GM23338 (cell line): ENCODE results near the gene VAV3. TPM values are rescaled to one million over a fixed set of nuclear protein-coding genes. Genes with fewer than 3 reads are reported as not detected.

ENCODE experiments used
- ATAC-seq: fragments of 200-7000 bp; cut with Tn5 transposase; 3 replicates; pipeline ENCODE4 v1.9.1; 2020
- DNase-seq: peaks from one replicate; pipeline ENCODE4 v3.0.0-alpha.2; 2015; ENCODE audit warnings: low spot score
- H2AFZ ChIP-seq: fragments of 200-600 bp; sonication (generic); 2 replicates; pipeline ENCODE4 v1.8.0; 2016; ENCODE audit warnings: antibody characterized with exemption, mild to moderate bottlenecking, moderate library complexity
- H3F3A ChIP-seq: fragments of 200-600 bp; sonication (generic); replicated peaks from 2 replicates; pipeline ENCODE4 v1.8.0; 2017; ENCODE audit warnings: antibody characterized with exemption, mixed run types, low read depth
- H3K27ac ChIP-seq: fragments of 200-600 bp; sonication (generic); 2 replicates; pipeline ENCODE4 v1.6.1; 2016; ENCODE audit warnings: low read depth
- H3K27me3 ChIP-seq: fragments of 200-600 bp; sonication (generic); 2 replicates; pipeline ENCODE4 v1.8.0; 2016; ENCODE audit warnings: mild to moderate bottlenecking, mixed run types, moderate library complexity; ENCODE audit not compliant: insufficient read depth
- H3K36me3 ChIP-seq: fragments of 200-600 bp; sonication (generic); 2 replicates; pipeline ENCODE4 v1.8.0; 2016; ENCODE audit warnings: mild to moderate bottlenecking; ENCODE audit not compliant: insufficient read depth
- H3K4me1 ChIP-seq: fragments of 200-600 bp; sonication (generic); 2 replicates; pipeline ENCODE4 v1.8.0; 2016; ENCODE audit warnings: mild to moderate bottlenecking, moderate library complexity; ENCODE audit not compliant: insufficient read depth
- H3K4me2 ChIP-seq: fragments of 200-600 bp; sonication (generic); 2 replicates; pipeline ENCODE4 v1.7.1; 2017; ENCODE audit warnings: mixed run types
- H3K4me3 ChIP-seq: fragments of 200-600 bp; sonication (generic); 2 replicates; pipeline ENCODE4 v1.6.1; 2016; ENCODE audit warnings: mixed run types
- H3K79me2 ChIP-seq: fragments of 200-600 bp; sonication (generic); replicated peaks from 2 replicates; pipeline ENCODE4 v1.8.0; 2017; ENCODE audit warnings: mild to moderate bottlenecking; ENCODE audit not compliant: insufficient read depth
- H3K9me2 ChIP-seq: fragments of 200-600 bp; sonication (generic); 2 replicates; pipeline ENCODE4 v1.8.0; 2017; ENCODE audit not compliant: insufficient read depth
- H4K20me1 ChIP-seq: fragments of 200-600 bp; sonication (generic); replicated peaks from 2 replicates; pipeline ENCODE4 v1.8.0; 2017; ENCODE audit warnings: mild to moderate bottlenecking; ENCODE audit not compliant: insufficient read depth
- H3K27ac Mint-ChIP-seq: 2 replicates; pipeline ENCODE4 v1.8.0; 2020; ENCODE audit warnings: inconsistent platforms, mild to moderate bottlenecking, moderate library complexity, mixed read lengths
- H3K27me3 Mint-ChIP-seq: 3 replicates; pipeline ENCODE4 v1.8.0; 2022; ENCODE audit warnings: low read depth, mild to moderate bottlenecking, moderate library complexity, mixed read lengths, inconsistent platforms; ENCODE audit not compliant: insufficient read depth, poor library complexity
- H3K36me3 Mint-ChIP-seq: 3 replicates; pipeline ENCODE4 v1.8.0; 2021; ENCODE audit warnings: low read depth, mild to moderate bottlenecking, inconsistent platforms, moderate library complexity, mixed read lengths
- H3K4me1 Mint-ChIP-seq: 3 replicates; pipeline ENCODE4 v1.8.0; 2020; ENCODE audit warnings: mild to moderate bottlenecking, inconsistent platforms, mixed read lengths
- H3K4me3 Mint-ChIP-seq: 3 replicates; pipeline ENCODE4 v1.8.0; 2021; ENCODE audit warnings: moderate library complexity, mild to moderate bottlenecking, inconsistent platforms, mixed read lengths
- H3K9me3 Mint-ChIP-seq: 3 replicates; pipeline ENCODE4 v1.8.0; 2020; ENCODE audit warnings: moderate library complexity, mild to moderate bottlenecking, inconsistent platforms, mixed read lengths
- CREB1 ChIP-seq: fragments of 250-450 bp; sonication (Bioruptor Pico); IDR thresholded peaks from 2 replicates; pipeline ENCODE4 v1.5.0; 2020; ENCODE audit warnings: low read depth, mild to moderate bottlenecking, moderate library complexity
- CTCF ChIP-seq, 2 experiments: fragments of 200-600 bp in 1 of 2; sonication (generic) in 1 of 2; conservative IDR thresholded peaks; 2 replicates each; pipeline versions ENCODE4 v1.5.1 to v1.6.1; 2016 to 2017; ENCODE audit warnings: antibody characterized with exemption in 2 of 2, low read depth in 2 of 2, mild to moderate bottlenecking in 2 of 2, moderate library complexity in 1 of 2
- JUNB ChIP-seq: IDR thresholded peaks from one replicate; pipeline ENCODE4 v1.6.1; 2016; ENCODE audit warnings: antibody characterized with exemption; ENCODE audit not compliant: unreplicated experiment
- NANOG ChIP-seq: IDR thresholded peaks from 2 replicates; pipeline ENCODE4 v1.6.1; 2016; ENCODE audit warnings: antibody characterized with exemption, borderline replicate concordance
- REST ChIP-seq: IDR thresholded peaks from one replicate; pipeline ENCODE4 v1.6.1; 2018; ENCODE audit warnings: antibody characterized with exemption; ENCODE audit not compliant: unreplicated experiment
- STAT1 ChIP-seq: IDR thresholded peaks from one replicate; pipeline ENCODE4 v1.6.1; 2016; ENCODE audit warnings: antibody characterized with exemption; ENCODE audit not compliant: unreplicated experiment
- ZNF114 ChIP-seq: fragments of 250-450 bp; sonication (Bioruptor Pico); IDR thresholded peaks from 2 replicates; pipeline ENCODE4 v1.5.0; 2020; ENCODE audit warnings: mild to moderate bottlenecking, moderate library complexity
- ZNF462 ChIP-seq: fragments of 250-450 bp; sonication (Bioruptor Pico); IDR thresholded peaks from 2 replicates; pipeline ENCODE4 v1.5.0; 2020; ENCODE audit warnings: mild to moderate bottlenecking, moderate library complexity
- polyA plus RNA-seq: library from polyadenylated mRNA; unstranded; fragments of >200 nt; fragmentation: Nextera tagmentation; extraction: Ambion mirVana; gene quantifications from 2 replicates; pipeline ENCODE4 v1.2.1, GENCODE V29; 2016
- total RNA-seq: library from RNA; depleted of rRNA; stranded (reverse); fragments of >200 nt; shearing (Covaris generic); gene quantifications from 2 replicates; pipeline ENCODE4 v1.2.3, GENCODE V29; 2014

VAV3 gene
- total and polyA plus RNA-seq, 2 experiments from 2014 or later, result 3.0 to 11.3 TPM

- Histone ChIP-seq H3K4me1 (no peaks in the 10 kb centered on the region), H3K9me2 (no peaks in the 10 kb centered on the region), H3K79me2 (no peaks in the 10 kb centered on the region), H3K4me3 (no peak overlapping the region), H3K27ac (no peak overlapping the region), H3K36me3 (no peaks in the 10 kb centered on the region), H3K27me3 (no peaks in the 10 kb centered on the region), H3K4me2 (no peak overlapping the region), H3F3A (no peaks in the 10 kb centered on the region), H4K20me1 (no peaks in the 10 kb centered on the region), H2AFZ (no peak overlapping the region)
- H3K36me3 Mint-ChIP-seq, result no peaks in the 10 kb centered on the region
- TF ChIP-seq STAT1, result no peak
- H3K27ac Mint-ChIP-seq, result no peak overlapping the region
- no peak for DNase-seq
- no peaks in the 10 kb centered on the region for H3K9me3 Mint-ChIP-seq
- ATAC-seq, result no peak
- H3K4me3 Mint-ChIP-seq, result no peak overlapping the region
- no peaks in the 10 kb centered on the region for H3K27me3 Mint-ChIP-seq
- no peaks in the 10 kb centered on the region; the same call in 2 of the 3 replicates for H3K4me1 Mint-ChIP-seq
These were observed 187.9 kb downstream of the VAV3 start for GRCh38 chr1:107776900-107777663.

GRCh38 chr1:107771377-107771776 lies 193.6 kb downstream of the VAV3 start:
- Mint-ChIP-seq H3K27ac (no peak overlapping the region), H3K27me3 (peaks cover 5% of the 10 kb centered on the region), H3K4me1 (peaks cover 3% of the 10 kb centered on the region; the same call in 2 of the 3 replicates), H3K4me3 (no peak overlapping the region), H3K9me3 (no peaks in the 10 kb centered on the region), H3K36me3 (no peaks in the 10 kb centered on the region)
- no peaks in the 10 kb centered on the region for H3K9me2 ChIP-seq
- H3K79me2 ChIP-seq, result no peaks in the 10 kb centered on the region
- no peaks in the 10 kb centered on the region for H3F3A ChIP-seq
- no peaks in the 10 kb centered on the region for H4K20me1 ChIP-seq
- ATAC-seq (no peak), DNase-seq (no peak)
- H3K27ac ChIP-seq, result no peak overlapping the region
- no peak overlapping the region for H3K4me2 ChIP-seq
- no peaks in the 10 kb centered on the region for H3K27me3 ChIP-seq
- peaks cover 1% of the 10 kb centered on the region; the same call in 1 of the 2 replicates for H3K4me1 ChIP-seq
- no peak overlapping the region for H3K4me3 ChIP-seq
- H2AFZ ChIP-seq, result no peak overlapping the region
- H3K36me3 ChIP-seq, result no peaks in the 10 kb centered on the region
- TF ChIP-seq CTCF (conservative IDR thresholded peaks at IDR 0.05; ENCODE audit: low read depth in 2 of 2), result no peak
- no peak for TF ChIP-seq CREB1 (CRISPR knock-in tag)
- TF ChIP-seq REST, result no peak
- no peak for TF ChIP-seq JUNB
- TF ChIP-seq ZNF462 (CRISPR knock-in tag), result no peak
- TF ChIP-seq ZNF114 (CRISPR knock-in tag), result no peak
- no peak for TF ChIP-seq NANOG
